GM12874 (cell line): ENCODE measurements around the gene DMXL1.

Experiments
- CTCF ChIP-seq: IDR thresholded peaks from 2 replicates; pipeline ENCODE4 v1.5.1; 2011; ENCODE audit warnings: low read depth, mild to moderate bottlenecking, control low read depth, low read length, moderate library complexity; ENCODE audit not compliant: insufficient read depth

DMXL1 gene

GRCh38 chr5:119070828-119071560, at the start of gene DMXL1:
Gene DMXL1 (plus strand): TSS chr5:119071087. CDS start chr5:119071570, 483 bp downstream.
- no peak for TF ChIP-seq CTCF

GRCh38 chr5:119021149-119021732, 49.6 kb upstream of the DMXL1 start:
- no peak for TF ChIP-seq CTCF

GRCh38 chr5:119022017-119022745, 48.7 kb upstream of the DMXL1 start:
- TF ChIP-seq CTCF = peak; percentile 38; the same call in 1 of the 2 replicates

GRCh38 chr5:119022773-119023172, 48.1 kb upstream of the DMXL1 start:
- no peak for TF ChIP-seq CTCF

GRCh38 chr5:119028575-119028974, 42.3 kb upstream of the DMXL1 start:
- no peak for TF ChIP-seq CTCF

GRCh38 chr5:119031011-119031886, 39.6 kb upstream of the DMXL1 start:
- TF ChIP-seq CTCF = no peak
